ENCODE measurements around the gene SLU7.
A peak's percentile ranks its signal among the peaks of the same experiment; 100 is the strongest.

The SLU7 gene

GRCh38 chr5:160399402-160400353, 19.2 kb downstream of the SLU7 start, which contains the start of gene FAM200C:
TSS of gene FAM200C (minus strand) at chr5:160400054. CDS start at chr5:160395490, 4,564 bp downstream.
- peak; percentile 87 for DNase-seq

- DNase-seq = no peak
These were observed 20.1 kb downstream of the SLU7 start for GRCh38 chr5:160398806-160399205.

- DNase-seq = no peak
These were observed 21.4 kb downstream of the SLU7 start for GRCh38 chr5:160397492-160397891.

GRCh38 chr5:160395111-160395510, 23.8 kb downstream of the SLU7 start:
- no peak for DNase-seq

GRCh38 chr5:160390787-160391696, 27.8 kb downstream of the SLU7 start:
- no peak for DNase-seq

- DNase-seq = no peak
These were observed 31.4 kb downstream of the SLU7 start for GRCh38 chr5:160387445-160387844.

- no peak for DNase-seq
These were observed 33.4 kb downstream of the SLU7 start for GRCh38 chr5:160385496-160385895.

GRCh38 chr5:160384681-160385080, 34.2 kb downstream of the SLU7 start:
- DNase-seq = no peak

- no peak for DNase-seq
These were observed 36.5 kb downstream of the SLU7 start for GRCh38 chr5:160382346-160382745.

- no peak for DNase-seq
These were observed 38.8 kb downstream of the SLU7 start for GRCh38 chr5:160380041-160380440.

- no peak for DNase-seq
These were observed 39.4 kb downstream of the SLU7 start for GRCh38 chr5:160379511-160379910.

GRCh38 chr5:160378330-160378729, 40.6 kb downstream of the SLU7 start:
- DNase-seq = no peak

- DNase-seq = no peak
These were observed 41.2 kb downstream of the SLU7 start for GRCh38 chr5:160377651-160378050.

GRCh38 chr5:160376416-160376815, 42.5 kb downstream of the SLU7 start:
- DNase-seq = no peak

- DNase-seq = no peak
These were observed 43.2 kb downstream of the SLU7 start for GRCh38 chr5:160375701-160376100.

- no peak for DNase-seq
These were observed 43.7 kb downstream of the SLU7 start for GRCh38 chr5:160375166-160375565.

GRCh38 chr5:160371294-160371693, 47.6 kb downstream of the SLU7 start:
- no peak for DNase-seq

- no peak for DNase-seq
These were observed 48.2 kb downstream of the SLU7 start for GRCh38 chr5:160370713-160371034.

- DNase-seq = no peak
These were observed 48.7 kb downstream of the SLU7 start, which contains the start of gene C1QTNF2 for GRCh38 chr5:160369990-160370712. TSS of gene C1QTNF2 (minus strand) at chr5:160370626. CDS start at chr5:160355011, 15,615 bp downstream.

- no peak for DNase-seq
These were observed 51.0 kb downstream of the SLU7 start for GRCh38 chr5:160367885-160368284.

GRCh38 chr5:160367261-160367660, 51.6 kb downstream of the SLU7 start:
- DNase-seq = no peak

GRCh38 chr5:160366230-160366629, 52.7 kb downstream of the SLU7 start:
- no peak for DNase-seq
